ENCODE data around the gene SMPD2.

GRCh38 chr6:109458774-109459531 lies 18.4 kb downstream of the SMPD2 start:
- TF ChIP-seq CTCF (IDR thresholded peaks at IDR 0.05; ENCODE audit: extremely low read depth in 1 of 2, insufficient read depth in 1 of 2, low read depth in 1 of 2, low read length in 2 of 2) (no peak), POLR2A (IDR thresholded peaks at IDR 0.05; ENCODE audit: low read depth, low read length) (no peak), MYC (IDR thresholded peaks at IDR 0.05; ENCODE audit: low read depth, low read length) (no peak), POLR2AphosphoS5 (IDR thresholded peaks at IDR 0.05; ENCODE audit: insufficient read depth, low read depth, low read length) (no peak), JUN (IDR thresholded peaks at IDR 0.05; ENCODE audit: borderline replicate concordance, insufficient read depth, insufficient read length, low read depth) (no peak)

Measured in endothelial cell of umbilical vein (primary cell).